Spinal cord (tissue), 10 donors: ENCODE results near the gene SLC39A8. TPM values are rescaled to one million over a fixed set of nuclear protein-coding genes. Genes with fewer than 3 reads are reported as not detected.
"Not testable (repeated sequence)": the region's sequence is repeated elsewhere in the genome, so short reads cannot be mapped to it uniquely, and the experiment has no call there.

Source experiments
- DNase-seq, 6 donors: peaks; one replicate each; pipeline versions ENCODE4 v3.0.0 to v3.0.0-alpha.2; 2013 to 2015; ENCODE audit warnings: low spot score in 6 of 6, low read depth in 4 of 6
- H3K27ac ChIP-seq: one replicate; pipeline ENCODE4 v1.5.1; 2013; ENCODE audit warnings: low read depth, low read length, control low read depth
- H3K27me3 ChIP-seq: one replicate; pipeline ENCODE4 v1.6.1; 2013; ENCODE audit warnings: low read length; ENCODE audit not compliant: control insufficient read depth, insufficient read depth
- H3K36me3 ChIP-seq: one replicate; pipeline ENCODE4 v1.6.1; 2013; ENCODE audit warnings: low read length; ENCODE audit not compliant: control insufficient read depth, insufficient read depth
- H3K4me1 ChIP-seq: one replicate; pipeline ENCODE4 v1.6.1; 2013; ENCODE audit warnings: low read length; ENCODE audit not compliant: control insufficient read depth, insufficient read depth
- H3K4me3 ChIP-seq: one replicate; pipeline ENCODE4 v1.5.1; 2013; ENCODE audit warnings: low read depth, low read length, control low read depth
- H3K9me3 ChIP-seq: one replicate; pipeline ENCODE4 v1.6.1; 2013; ENCODE audit warnings: low read length; ENCODE audit not compliant: control insufficient read depth, insufficient read depth
- WGBS: methylation state at CpG from one replicate; pipeline ENCODE4 v1.1.5; 2013; ENCODE audit warnings: missing lambda C conversion rate; ENCODE audit not compliant: insufficient coverage; 5-methylcytosine and 5-hydroxymethylcytosine counted together
- polyA plus RNA-seq, 2 donors: library from polyadenylated mRNA; unstranded; fragments of 120-200 nt; gene quantifications; one replicate each; pipeline ENCODE4 v1.2.1, GENCODE V29; 2013; ENCODE audit not compliant: insufficient read length in 2 of 2
- total RNA-seq, 2 donors: library from RNA; depleted of rRNA in 1 of 2; stranded (reverse); fragments of 120-200 nt in 1 of 2; fragments of >200 nt in 1 of 2; gene quantifications; one replicate each; pipeline versions ENCODE4 v1.2.3 to v1.2.4, GENCODE V29; 2013 to 2014
- donor health status: healthy.

Gene SLC39A8
- total and polyA plus RNA-seq, 4 donors, result 9.2 to 21.2 (median 14.3) TPM

- no peak for DNase-seq
- Histone ChIP-seq H3K36me3 (no peaks in the 10 kb centered on the region), H3K4me3 (no peak overlapping the region), H3K4me1 (no peaks in the 10 kb centered on the region), H3K9me3 (peaks cover 3% of the 10 kb centered on the region), H3K27ac (no peak overlapping the region), H3K27me3 (no peaks in the 10 kb centered on the region)
Observed at GRCh38 chr4:102285831-102286230, 59.5 kb downstream of the SLC39A8 start.

GRCh38 chr4:102281171-102281839 is 64.0 kb downstream of the SLC39A8 start:
- no peaks in the 10 kb centered on the region for H3K9me3 ChIP-seq
- no peak overlapping the region for H3K27ac ChIP-seq
- no peak for DNase-seq
- 74% methylated on average over 2 of the region's 4 CpGs for WGBS
- H3K36me3 ChIP-seq, result no peaks in the 10 kb centered on the region
- no peaks in the 10 kb centered on the region for H3K27me3 ChIP-seq
- H3K4me3 ChIP-seq, result no peak overlapping the region
- no peaks in the 10 kb centered on the region for H3K4me1 ChIP-seq

- not testable (repeated sequence) for H3K9me3 ChIP-seq, H3K36me3 ChIP-seq, H3K4me3 ChIP-seq, DNase-seq, H3K27ac ChIP-seq, H3K27me3 ChIP-seq, H3K4me1 ChIP-seq
- 98% methylated on average over 7 of the region's 9 CpGs for WGBS
Observed at GRCh38 chr4:102273317-102273716, 72.0 kb downstream of the SLC39A8 start.

- DNase-seq, result no peak
- Histone ChIP-seq H3K4me1 (no peaks in the 10 kb centered on the region), H3K36me3 (no peaks in the 10 kb centered on the region), H3K27ac (no peak overlapping the region), H3K4me3 (no peak overlapping the region), H3K27me3 (no peaks in the 10 kb centered on the region), H3K9me3 (peaks cover 2% of the 10 kb centered on the region)
- WGBS, result 100% methylated on average over 3 of the region's 8 CpGs
Observed at GRCh38 chr4:102272318-102272717, 73.0 kb downstream of the SLC39A8 start.

GRCh38 chr4:102268355-102268754 is 76.9 kb downstream of the SLC39A8 start:
- no peak for DNase-seq
- Histone ChIP-seq H3K36me3 (no peaks in the 10 kb centered on the region), H3K9me3 (no peaks in the 10 kb centered on the region), H3K4me3 (no peak overlapping the region), H3K27ac (no peak overlapping the region), H3K27me3 (no peaks in the 10 kb centered on the region), H3K4me1 (no peaks in the 10 kb centered on the region)

- no peaks in the 10 kb centered on the region for H3K4me1 ChIP-seq
- no peaks in the 10 kb centered on the region for H3K9me3 ChIP-seq
- H3K4me3 ChIP-seq, result no peak overlapping the region
- H3K27ac ChIP-seq, result no peak overlapping the region
- no peaks in the 10 kb centered on the region for H3K36me3 ChIP-seq
- H3K27me3 ChIP-seq, result no peaks in the 10 kb centered on the region
- peak; percentile 38 to 94 (median 54) for DNase-seq
- no CpG with 5 or more reads among the region's 3 CpGs for WGBS
Observed at GRCh38 chr4:102263024-102263787, 82.1 kb downstream of the SLC39A8 start.

- H3K9me3 ChIP-seq, result no peaks in the 10 kb centered on the region
- DNase-seq, result no peak
- no peak overlapping the region for H3K4me3 ChIP-seq
- H3K27me3 ChIP-seq, result no peaks in the 10 kb centered on the region
- no peak overlapping the region for H3K27ac ChIP-seq
- H3K4me1 ChIP-seq, result no peaks in the 10 kb centered on the region
- no CpG with 5 or more reads among the region's 1 CpG for WGBS
- no peaks in the 10 kb centered on the region for H3K36me3 ChIP-seq
Observed at GRCh38 chr4:102259702-102260101, 85.6 kb downstream of the SLC39A8 start.

GRCh38 chr4:102259081-102259480 is 86.2 kb downstream of the SLC39A8 start:
- no peaks in the 10 kb centered on the region for H3K27me3 ChIP-seq
- no peaks in the 10 kb centered on the region for H3K4me1 ChIP-seq
- H3K36me3 ChIP-seq, result no peaks in the 10 kb centered on the region
- no peak overlapping the region for H3K27ac ChIP-seq
- no peak for DNase-seq
- no peaks in the 10 kb centered on the region for H3K9me3 ChIP-seq
- no peak overlapping the region for H3K4me3 ChIP-seq
- WGBS, result no CpG with 5 or more reads among the region's 3 CpGs

GRCh38 chr4:102256321-102256720 is 89.0 kb downstream of the SLC39A8 start:
- Histone ChIP-seq H3K27ac (no peak overlapping the region), H3K27me3 (no peaks in the 10 kb centered on the region), H3K36me3 (no peaks in the 10 kb centered on the region), H3K4me1 (no peaks in the 10 kb centered on the region), H3K4me3 (no peak overlapping the region), H3K9me3 (no peaks in the 10 kb centered on the region)
- no peak for DNase-seq
- WGBS, result no CpG with 5 or more reads among the region's 3 CpGs

GRCh38 chr4:102253860-102254259 is 91.4 kb downstream of the SLC39A8 start:
- H3K27ac ChIP-seq, result no peak overlapping the region
- H3K9me3 ChIP-seq, result no peaks in the 10 kb centered on the region
- no CpG with 5 or more reads among the region's 2 CpGs for WGBS
- H3K4me3 ChIP-seq, result no peak overlapping the region
- H3K36me3 ChIP-seq, result no peaks in the 10 kb centered on the region
- no peak for DNase-seq
- no peaks in the 10 kb centered on the region for H3K27me3 ChIP-seq
- H3K4me1 ChIP-seq, result no peaks in the 10 kb centered on the region
